Raji (cell line): ENCODE data around the gene OSBPL6.

Source experiments
- POLR2A ChIP-seq: IDR thresholded peaks from 2 replicates; pipeline ENCODE4 v1.6.1; 2011; ENCODE audit warnings: low read depth, low read length, control low read depth; ENCODE audit not compliant: insufficient read depth

OSBPL6 gene

DNA sequence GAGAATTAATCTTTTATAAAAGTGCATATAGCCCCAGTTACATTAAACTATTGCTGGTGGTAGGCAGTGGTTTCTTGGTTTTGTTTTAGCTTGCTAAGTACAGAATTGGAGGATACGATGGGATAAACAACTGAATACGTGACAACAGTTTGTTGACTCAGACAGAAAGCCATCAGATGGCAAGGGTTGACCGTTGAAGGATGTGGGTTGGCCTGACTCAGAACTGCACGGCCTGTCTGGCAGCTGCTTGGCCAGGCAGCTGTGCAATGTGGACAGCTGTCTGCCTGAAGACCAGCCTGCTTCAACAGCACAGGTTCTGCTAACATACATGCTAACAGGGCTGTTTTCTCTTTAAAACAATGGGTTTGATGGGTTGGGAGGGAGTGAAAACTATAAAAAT is 210.1 kb downstream of the OSBPL6 start:
- no peak for TF ChIP-seq POLR2A

DNA sequence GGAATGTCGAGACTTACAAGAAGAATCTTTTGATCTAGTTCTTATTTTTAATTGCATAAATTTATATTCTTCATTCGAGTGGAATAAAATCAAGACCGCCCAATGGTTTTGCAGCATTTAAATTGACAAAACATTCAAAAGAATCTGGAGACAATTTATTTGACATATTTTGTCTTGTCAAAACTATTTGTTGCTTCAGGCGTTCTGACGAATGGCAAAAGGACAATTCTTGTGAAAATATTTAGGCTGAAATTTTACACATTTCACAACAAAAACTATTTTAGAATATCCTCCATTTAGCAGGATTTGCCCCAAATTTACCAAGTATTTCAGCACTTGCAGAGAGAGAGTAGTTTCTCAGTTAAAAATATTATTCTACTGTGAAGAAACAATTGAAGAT is 214.9 kb downstream of the OSBPL6 start:
- TF ChIP-seq POLR2A: no peak

DNA sequence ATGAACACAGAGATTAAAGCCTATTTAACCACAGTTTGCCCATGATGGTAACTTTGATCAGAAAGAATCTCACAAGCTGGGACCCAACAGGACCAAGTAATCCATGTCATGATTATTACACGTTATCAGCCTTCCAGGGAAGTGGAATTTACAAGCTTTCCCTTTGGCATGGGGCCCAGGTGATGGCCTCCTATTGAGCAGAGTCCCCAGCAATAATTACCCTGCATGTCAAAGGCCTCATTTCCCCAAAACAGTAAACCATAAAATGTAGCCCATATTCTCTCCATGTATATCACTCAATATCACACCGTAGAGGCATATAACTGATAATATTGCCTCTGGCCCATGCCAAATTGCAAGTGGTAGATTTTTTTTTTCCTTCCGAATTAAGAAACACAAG is 217.7 kb downstream of the OSBPL6 start:
- no peak for TF ChIP-seq POLR2A

DNA sequence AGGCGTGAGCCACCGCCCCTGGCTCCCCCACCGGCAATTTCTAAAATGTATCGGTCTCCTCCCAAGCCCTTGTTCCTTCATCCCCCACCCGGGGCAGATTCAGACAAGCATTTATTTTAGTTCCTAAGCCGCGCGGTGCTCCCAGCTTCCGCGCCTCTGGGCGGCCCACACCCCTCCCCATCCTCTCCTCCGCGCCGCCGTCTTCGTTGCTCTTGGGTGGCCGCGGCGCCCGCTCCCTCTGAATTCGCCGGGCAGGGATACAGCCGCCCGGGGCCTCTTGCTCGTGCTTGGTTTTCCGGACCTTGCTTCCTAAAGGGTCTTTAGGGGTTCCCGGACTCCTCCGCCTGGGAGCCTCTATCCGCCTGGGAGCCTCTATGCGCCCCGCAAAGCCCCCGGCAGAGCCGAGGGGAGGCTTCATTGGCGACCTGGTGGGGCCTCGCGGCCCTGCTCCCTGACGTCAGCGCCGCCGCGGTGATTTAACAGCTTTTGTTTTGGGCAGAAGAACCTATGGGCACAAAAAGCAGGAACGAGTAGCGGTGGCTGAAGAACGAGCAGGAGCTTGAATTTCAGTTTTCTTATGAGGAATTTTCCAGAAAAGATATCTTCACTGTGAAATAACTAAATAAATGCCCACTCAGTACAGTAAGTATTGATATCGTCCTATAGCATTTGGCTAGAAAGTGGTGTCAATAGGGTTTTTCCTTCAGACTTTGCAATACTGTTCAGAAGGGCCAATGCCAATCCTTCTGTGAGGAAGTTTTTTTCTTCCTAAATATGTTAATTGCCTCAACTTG is 219.4 kb downstream of the OSBPL6 start:
- TF ChIP-seq POLR2A: no peak

DNA sequence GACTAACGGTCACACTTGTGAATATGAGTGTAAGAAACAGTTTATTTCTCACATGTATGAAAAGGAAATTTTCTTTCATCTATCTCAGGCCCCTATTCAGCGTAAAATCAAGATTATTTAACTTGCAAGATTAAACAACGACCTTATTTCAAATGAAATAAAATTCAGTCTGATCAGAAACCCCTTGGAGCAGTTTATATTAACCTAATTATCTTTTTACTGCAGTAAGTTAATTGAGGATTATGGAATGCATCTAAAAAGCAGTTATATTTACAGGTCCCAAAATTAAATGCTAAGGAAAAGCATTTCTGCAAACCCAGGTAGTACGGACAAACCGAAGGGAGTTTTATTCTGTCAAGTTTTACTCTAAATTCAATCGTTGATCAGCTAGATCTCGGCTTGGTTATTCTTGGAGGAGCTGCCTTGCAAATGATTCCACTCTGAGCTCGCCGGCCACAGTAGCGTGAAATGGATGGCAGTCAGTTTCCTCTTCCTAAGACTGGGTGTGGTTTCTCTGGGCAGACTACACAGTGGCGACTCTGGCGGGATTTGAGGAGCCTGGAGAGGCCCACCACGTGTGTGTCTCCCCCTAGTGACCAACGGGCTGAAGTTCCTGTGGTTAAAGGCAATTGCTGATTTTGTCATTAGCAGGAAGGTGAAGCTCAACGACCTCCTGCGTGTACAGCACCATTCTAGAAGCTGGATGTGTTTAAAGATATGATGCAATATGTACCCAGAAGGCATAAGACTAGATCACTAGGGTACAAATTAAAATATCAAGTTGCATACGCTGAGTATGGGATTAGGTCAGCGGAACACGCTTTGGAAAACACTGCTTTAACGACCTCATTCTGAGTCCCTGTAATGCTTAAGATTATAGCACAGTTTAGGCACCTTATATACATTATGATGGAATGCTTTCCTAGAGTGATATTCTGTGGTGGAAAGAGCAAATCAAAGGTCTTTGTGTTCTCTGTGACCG is 220.2 kb downstream of the OSBPL6 start:
- TF ChIP-seq POLR2A: no peak

DNA sequence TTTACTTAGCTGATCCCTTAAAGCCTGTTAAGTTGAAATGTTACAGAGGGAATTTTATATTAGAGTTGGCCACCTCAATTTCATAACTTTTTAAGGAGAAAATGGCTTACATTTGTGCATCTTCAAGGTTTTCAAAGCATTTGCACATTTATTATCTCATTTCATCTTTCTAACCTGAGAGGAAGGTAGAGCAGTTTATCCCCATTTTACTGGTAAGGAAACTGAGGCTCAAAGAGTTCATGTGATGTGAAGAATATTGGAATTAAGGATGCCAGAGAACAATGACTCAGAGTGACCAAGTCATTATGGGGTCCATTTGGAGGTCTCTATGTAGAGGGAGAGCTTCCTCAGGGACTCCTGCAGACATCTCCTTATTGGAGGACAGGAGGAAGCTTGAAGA is 221.7 kb downstream of the OSBPL6 start:
- TF ChIP-seq POLR2A: no peak

DNA sequence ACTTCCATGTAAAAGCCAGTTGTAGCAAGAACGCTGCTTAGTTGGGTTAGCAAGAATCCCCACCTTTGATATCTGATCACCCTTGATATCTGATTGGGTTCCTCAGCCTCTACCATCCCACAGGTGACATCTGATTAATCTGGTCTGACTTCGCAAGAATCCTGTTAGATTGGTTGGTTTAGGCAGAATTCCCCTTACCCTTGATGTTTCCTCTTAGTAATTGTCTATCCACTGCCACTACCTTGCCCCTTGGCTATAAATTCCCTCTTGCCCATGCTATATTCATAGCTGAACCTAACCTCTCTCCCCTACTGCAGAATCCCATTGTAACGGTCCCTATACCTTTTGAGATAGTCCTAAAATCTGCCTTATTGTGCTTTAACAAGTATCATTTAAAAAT is 223.6 kb downstream of the OSBPL6 start:
- no peak for TF ChIP-seq POLR2A

DNA sequence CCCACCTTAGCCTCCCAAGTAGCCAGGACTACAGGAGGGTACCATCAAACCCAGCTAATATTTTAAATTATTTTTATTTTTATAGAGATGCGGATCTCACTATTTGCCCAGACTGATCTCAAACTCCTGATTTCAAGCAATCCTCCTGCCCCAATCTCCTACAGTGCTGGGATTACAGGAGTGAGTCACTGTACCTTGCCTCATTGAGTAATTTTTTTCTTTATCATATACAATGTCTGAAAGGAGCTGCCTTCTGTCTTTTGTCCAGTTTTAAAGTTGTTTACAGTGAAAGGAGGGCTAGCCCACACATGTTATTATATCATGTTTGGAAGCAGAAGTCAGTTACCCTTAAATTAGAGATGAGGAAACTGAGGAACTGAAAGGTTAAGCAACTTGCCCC is 224.1 kb downstream of the OSBPL6 start:
- TF ChIP-seq POLR2A: no peak

DNA sequence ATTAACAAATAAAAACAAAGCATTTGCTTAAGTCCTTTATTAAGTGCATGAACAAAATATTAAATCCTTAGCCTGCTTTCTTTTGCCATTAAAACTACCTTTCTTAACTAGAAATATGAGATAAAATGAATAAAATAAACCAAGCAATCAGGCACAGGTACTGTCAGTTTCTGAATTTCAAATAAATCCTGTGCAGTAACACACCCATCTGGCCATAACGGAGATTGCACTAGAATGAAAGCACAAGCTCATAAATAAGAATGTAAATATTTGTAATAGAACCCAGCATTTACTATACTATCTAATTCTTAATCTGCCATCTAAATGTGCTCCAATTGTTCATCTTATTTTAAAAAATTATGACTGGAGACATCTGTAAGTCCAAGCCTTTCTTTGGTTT is 224.8 kb downstream of the OSBPL6 start:
- TF ChIP-seq POLR2A: no peak

DNA sequence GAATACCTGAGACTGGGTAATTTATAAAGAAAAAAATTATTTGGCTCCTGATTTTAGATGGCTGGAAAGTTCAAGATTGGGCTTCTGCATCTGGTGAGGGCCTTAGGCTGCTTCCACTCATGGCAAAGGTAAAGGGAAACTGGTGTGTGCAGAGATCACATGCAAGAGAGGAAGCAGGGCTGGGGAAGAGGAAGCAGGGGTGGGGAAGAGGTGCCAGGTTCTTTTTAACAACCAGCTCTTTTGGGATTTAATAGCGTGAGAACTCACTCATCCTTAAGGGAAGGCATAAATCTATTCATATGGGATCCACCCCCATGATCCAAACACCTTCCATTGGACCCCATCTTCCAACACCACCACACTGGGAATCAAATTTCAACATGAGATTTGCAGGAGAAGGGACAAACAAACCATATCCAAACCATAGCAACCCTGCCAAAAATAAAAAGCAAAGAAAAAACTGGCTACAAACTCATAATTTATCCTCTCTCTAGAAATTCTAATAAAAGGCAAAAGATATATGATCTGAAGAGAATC is 226.2 kb downstream of the OSBPL6 start:
- no peak for TF ChIP-seq POLR2A

DNA sequence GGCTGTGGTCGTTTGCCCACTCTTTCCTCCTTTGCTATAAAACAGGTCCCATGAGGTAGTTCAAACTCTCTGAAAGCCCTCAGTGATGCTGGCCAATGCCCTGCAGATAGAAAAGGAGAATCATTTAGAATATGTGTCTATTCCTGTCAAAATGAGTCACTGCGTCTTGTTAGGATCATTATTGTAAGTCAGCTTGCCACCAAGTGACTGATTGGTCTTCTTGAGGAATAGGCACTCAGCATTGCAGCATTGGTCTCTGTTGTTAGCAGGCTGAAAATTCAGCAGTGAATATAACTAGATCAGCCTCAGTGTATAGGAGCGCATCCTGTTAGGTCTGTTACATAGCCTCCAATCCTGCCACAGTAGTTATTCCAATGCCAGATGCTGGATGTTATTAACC is 227.8 kb downstream of the OSBPL6 start:
- TF ChIP-seq POLR2A: no peak

DNA sequence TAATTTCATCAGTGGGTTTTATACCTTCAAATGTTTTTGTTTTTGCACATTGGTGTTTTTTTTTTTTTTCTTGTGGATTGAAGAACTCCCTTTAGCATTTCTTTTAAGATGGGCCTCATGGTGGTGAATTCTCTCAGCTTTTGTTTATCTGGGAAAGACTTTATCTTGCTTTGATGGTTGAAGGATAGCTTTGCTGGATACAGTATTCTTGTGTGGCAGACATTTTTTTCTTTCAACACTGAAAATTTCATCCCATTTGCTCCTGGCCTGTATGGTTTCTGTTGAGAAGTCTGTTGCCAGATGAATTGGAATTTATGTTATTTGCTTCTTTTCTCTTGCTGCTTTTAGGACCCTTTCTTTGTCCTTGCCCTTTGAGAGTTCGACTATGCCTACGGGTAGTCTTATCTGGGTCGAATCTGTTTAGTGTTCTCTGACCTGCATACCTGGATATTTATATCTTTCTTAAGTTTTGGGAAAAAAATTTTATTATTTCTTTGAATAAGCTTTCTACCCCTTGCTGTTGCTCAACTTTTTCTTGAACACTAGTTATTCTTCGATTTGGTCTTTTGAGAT is 231.0 kb downstream of the OSBPL6 start:
- no peak for TF ChIP-seq POLR2A

DNA sequence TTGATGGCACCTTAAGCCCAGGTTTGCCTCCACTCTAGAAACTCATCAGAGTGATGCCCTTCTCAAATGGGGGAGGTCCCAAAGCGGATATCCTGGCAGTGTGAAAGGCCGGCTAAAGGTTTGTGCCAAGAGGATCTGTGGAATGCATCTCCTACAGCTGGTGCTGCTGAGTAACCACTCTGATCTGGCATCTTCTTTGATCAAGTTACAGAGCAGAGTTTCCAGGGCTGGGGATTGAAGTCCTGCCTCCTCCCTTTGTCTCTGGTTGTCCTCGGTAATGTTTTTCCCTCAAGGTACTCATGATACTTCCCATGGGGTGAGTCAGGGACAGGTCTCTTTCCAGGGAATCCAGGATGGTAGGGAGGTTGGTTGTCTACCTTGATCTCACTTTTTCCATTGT is 232.1 kb downstream of the OSBPL6 start:
- no peak for TF ChIP-seq POLR2A

DNA sequence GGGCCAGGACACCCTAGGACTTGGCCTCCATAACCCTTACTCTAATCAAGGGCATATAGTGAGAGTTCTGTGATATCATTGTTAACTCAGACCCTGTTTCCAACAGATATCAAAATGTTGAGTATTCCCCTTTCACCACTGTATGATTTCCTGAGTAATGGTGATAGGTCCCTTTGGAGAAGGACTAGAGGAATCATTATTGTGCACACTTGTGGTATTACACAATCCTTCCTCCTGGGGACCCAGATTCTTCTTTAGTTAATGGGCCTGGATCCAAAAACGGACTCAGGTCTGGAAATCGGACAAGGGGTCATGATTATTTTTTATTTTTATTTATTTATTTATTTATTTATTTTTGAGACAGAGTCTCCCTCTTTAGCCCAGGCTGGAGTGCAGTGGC is 233.1 kb downstream of the OSBPL6 start:
- no peak for TF ChIP-seq POLR2A

DNA sequence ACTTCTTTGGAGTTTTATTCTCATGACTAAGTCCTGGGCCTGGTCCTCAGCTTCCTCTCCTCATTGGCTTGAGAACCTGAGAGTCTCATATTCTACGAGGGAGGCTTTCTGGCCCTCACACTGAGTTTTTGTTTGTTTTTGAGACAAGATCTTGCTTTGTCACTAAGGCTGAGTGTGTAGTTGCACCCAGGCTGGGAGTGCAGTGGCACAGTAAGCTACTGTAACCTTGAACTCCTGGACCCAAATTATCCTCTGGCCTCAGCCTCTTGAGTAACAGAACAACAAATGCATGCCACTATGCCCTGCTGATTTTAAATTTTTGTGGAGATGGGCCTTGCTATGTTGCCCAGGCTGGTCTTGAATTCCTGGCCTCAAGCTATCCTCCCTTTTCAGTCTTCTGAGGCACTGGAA is 234.1 kb downstream of the OSBPL6 start:
- TF ChIP-seq POLR2A: no peak

DNA sequence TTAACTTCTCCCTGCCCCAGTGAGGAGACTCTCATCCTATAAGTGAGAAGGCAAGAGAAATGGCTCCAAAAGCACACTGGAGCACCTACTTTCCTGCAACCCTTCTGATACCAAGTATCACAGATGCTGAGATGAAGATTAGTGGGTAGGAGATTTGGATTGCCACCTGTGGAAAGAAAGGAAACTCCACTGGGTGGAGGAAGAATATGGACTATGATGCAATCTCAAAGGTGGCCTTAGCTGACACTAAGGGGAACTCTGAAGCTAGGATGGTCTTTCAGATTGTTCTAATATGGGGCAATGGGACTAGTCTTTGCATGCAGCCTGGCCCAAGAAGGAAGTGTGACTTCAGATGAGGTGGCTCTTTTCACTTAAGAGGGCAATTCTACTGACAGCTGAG is 235.0 kb downstream of the OSBPL6 start:
- TF ChIP-seq POLR2A: no peak

DNA sequence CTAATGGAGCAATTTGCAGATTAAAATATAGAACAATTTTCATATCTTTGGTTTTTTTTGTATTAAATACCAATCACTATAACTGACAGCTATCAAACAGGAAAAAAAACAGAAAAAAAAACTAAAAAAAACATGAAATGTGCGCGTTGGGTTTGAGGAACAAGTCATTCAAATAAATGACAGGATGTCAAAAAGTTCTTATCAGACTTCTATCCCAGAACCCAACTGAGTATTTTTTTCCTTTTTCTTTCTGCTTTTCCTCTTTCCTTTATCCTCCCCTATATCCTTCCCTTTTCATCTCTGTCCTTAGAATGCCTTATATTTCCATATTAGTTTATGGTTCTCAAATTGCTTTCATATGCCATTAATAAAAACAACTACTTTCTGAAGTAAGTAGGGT is 242.3 kb downstream of the OSBPL6 start:
- no peak for TF ChIP-seq POLR2A
